GM18867 (cell line): Measurements from ENCODE around the gene SLC9A9.

Experiments used
- ATAC-seq: cut with Tn5 transposase; IDR thresholded peaks from one replicate; pipeline ENCODE4 v1.9.1; 2021; ENCODE audit warnings: mild to moderate bottlenecking, moderate library complexity; ENCODE audit not compliant: unreplicated experiment

The SLC9A9 gene

GRCh38 chr3:143573610-143574303, 274.5 kb downstream of the SLC9A9 start:
- ATAC-seq, result no peak

- ATAC-seq, result no peak
Measured at GRCh38 chr3:143571548-143571947, 276.7 kb downstream of the SLC9A9 start.

- ATAC-seq, result no peak
Measured at GRCh38 chr3:143567823-143568222, 280.4 kb downstream of the SLC9A9 start.

GRCh38 chr3:143565951-143566350, 282.3 kb downstream of the SLC9A9 start:
- ATAC-seq, result no peak

GRCh38 chr3:143563786-143564185, 284.5 kb downstream of the SLC9A9 start:
- ATAC-seq, result no peak

GRCh38 chr3:143562789-143563188, 285.5 kb downstream of the SLC9A9 start:
- ATAC-seq, result no peak

GRCh38 chr3:143559296-143559695, 289.0 kb downstream of the SLC9A9 start:
- ATAC-seq, result no peak

- no peak for ATAC-seq
Measured at GRCh38 chr3:143552851-143553250, 295.4 kb downstream of the SLC9A9 start.

- no peak for ATAC-seq
Measured at GRCh38 chr3:143551761-143552160, 296.5 kb downstream of the SLC9A9 start.

- no peak for ATAC-seq
Measured at GRCh38 chr3:143548861-143549497, 299.3 kb downstream of the SLC9A9 start.

- no peak for ATAC-seq
Measured at GRCh38 chr3:143548393-143548792, 299.9 kb downstream of the SLC9A9 start.

- ATAC-seq, result no peak
Measured at GRCh38 chr3:143538577-143538981, 309.7 kb downstream of the SLC9A9 start.

GRCh38 chr3:143538061-143538460, 310.2 kb downstream of the SLC9A9 start:
- ATAC-seq, result no peak

- no peak for ATAC-seq
Measured at GRCh38 chr3:143536817-143537535, 311.3 kb downstream of the SLC9A9 start.

GRCh38 chr3:143535994-143536784, 312.1 kb downstream of the SLC9A9 start:
- ATAC-seq, result peak; percentile 97

- no peak for ATAC-seq
Measured at GRCh38 chr3:143533391-143533790, 314.9 kb downstream of the SLC9A9 start.

GRCh38 chr3:143532091-143532490, 316.2 kb downstream of the SLC9A9 start:
- ATAC-seq, result no peak

- no peak for ATAC-seq
Measured at GRCh38 chr3:143531101-143531500, 317.2 kb downstream of the SLC9A9 start.

- no peak for ATAC-seq
Measured at GRCh38 chr3:143529798-143530197, 318.5 kb downstream of the SLC9A9 start.

GRCh38 chr3:143529018-143529478, 319.2 kb downstream of the SLC9A9 start:
- ATAC-seq, result peak; percentile 82

- no peak for ATAC-seq
Measured at GRCh38 chr3:143526011-143526545, 322.2 kb downstream of the SLC9A9 start.
